ENCODE data around the gene DYNC1I2. TPM values are rescaled to one million over a fixed set of nuclear protein-coding genes. Genes with fewer than 3 reads are reported as not detected.

The DYNC1I2 gene
- polyA plus RNA-seq, 3 donors = 30.8 to 39.1 (median 32.2) TPM

GRCh38 chr2:171671867-171672266 lies 15.4 kb upstream of the DYNC1I2 start:
- no peak overlapping the region for H3K4me3 ChIP-seq (replicated peaks in 1 of 3; ENCODE audit: low read depth in 2 of 3, low read length in 3 of 3)
- no peaks in the 10 kb centered on the region for H3K79me2 ChIP-seq (ENCODE audit: insufficient read depth, low read length)
- no peak overlapping the region for H3K9ac ChIP-seq (ENCODE audit: insufficient read depth, low read length, poor library complexity, severe bottlenecking)
- no peaks in the 10 kb centered on the region for H3K36me3 ChIP-seq (replicated peaks in 1 of 2; ENCODE audit: control insufficient read depth in 1 of 2, insufficient read depth in 2 of 2, low read length in 2 of 2)
- no peak for DNase-seq
- H3K9me3 ChIP-seq (replicated peaks in 1 of 2; ENCODE audit: control insufficient read depth in 1 of 2, insufficient read depth in 1 of 2, low read length in 2 of 2) = no peaks in the 10 kb centered on the region
- H3K4me1 Mint-ChIP-seq = peaks cover 6% of the 10 kb centered on the region
- H4K20me1 ChIP-seq (ENCODE audit: insufficient read depth, low read length) = no peaks in the 10 kb centered on the region
- no peak overlapping the region for H3K4me3 Mint-ChIP-seq
- H3K27me3 ChIP-seq (ENCODE audit: control insufficient read depth in 2 of 2, insufficient read depth in 2 of 2, low read length in 2 of 2) = no peaks in the 10 kb centered on the region
- TF ChIP-seq, protein P1, sequence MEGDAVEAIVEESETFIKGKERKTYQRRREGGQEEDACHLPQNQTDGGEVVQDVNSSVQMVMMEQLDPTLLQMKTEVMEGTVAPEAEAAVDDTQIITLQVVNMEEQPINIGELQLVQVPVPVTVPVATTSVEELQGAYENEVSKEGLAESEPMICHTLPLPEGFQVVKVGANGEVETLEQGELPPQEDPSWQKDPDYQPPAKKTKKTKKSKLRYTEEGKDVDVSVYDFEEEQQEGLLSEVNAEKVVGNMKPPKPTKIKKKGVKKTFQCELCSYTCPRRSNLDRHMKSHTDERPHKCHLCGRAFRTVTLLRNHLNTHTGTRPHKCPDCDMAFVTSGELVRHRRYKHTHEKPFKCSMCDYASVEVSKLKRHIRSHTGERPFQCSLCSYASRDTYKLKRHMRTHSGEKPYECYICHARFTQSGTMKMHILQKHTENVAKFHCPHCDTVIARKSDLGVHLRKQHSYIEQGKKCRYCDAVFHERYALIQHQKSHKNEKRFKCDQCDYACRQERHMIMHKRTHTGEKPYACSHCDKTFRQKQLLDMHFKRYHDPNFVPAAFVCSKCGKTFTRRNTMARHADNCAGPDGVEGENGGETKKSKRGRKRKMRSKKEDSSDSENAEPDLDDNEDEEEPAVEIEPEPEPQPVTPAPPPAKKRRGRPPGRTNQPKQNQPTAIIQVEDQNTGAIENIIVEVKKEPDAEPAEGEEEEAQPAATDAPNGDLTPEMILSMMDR (IDR thresholded peaks at IDR 0.05) = no peak
- H3K4me1 ChIP-seq (ENCODE audit: control insufficient read depth in 1 of 2, insufficient read depth in 2 of 2, low read length in 2 of 2) = no peaks in the 10 kb centered on the region
- no peak overlapping the region for H3K4me2 ChIP-seq (replicated peaks; ENCODE audit: extremely low read depth, low read length, poor library complexity, severe bottlenecking)
- 93% methylated on average over 6 of the region's 7 CpGs for WGBS (ENCODE audit: insufficient coverage)
- peak overlapping the region in 2 of 7 donors; percentile 2 to 50 for H3K27ac Mint-ChIP-seq
- peaks cover 1 to 4% (median 2%) of the 10 kb centered on the region in 3 donors for H3K27me3 Mint-ChIP-seq (ENCODE audit: low read depth in 3 of 3)
- H2AFZ ChIP-seq (ENCODE audit: insufficient read depth, low read depth, low read length, poor library complexity, severe bottlenecking) = no peak overlapping the region
- no peaks in the 10 kb centered on the region for H3K9me3 Mint-ChIP-seq
- no peaks in the 10 kb centered on the region for H3K36me3 Mint-ChIP-seq
- H3K27ac ChIP-seq (ENCODE audit: low read depth in 1 of 2, low read length in 2 of 2) = no peak overlapping the region
- intact Hi-C loops (cut with micrococcal nuclease) = no loop called here

- WGBS (ENCODE audit: insufficient coverage) = no CpG with 5 or more reads among the region's 1 CpG
- TF ChIP-seq, protein P1 (IDR thresholded peaks at IDR 0.05) = no peak
- no peaks in the 10 kb centered on the region for H3K9me3 ChIP-seq (replicated peaks in 1 of 2; ENCODE audit: control insufficient read depth in 1 of 2, insufficient read depth in 1 of 2, low read length in 2 of 2)
- H3K4me2 ChIP-seq (replicated peaks; ENCODE audit: extremely low read depth, low read length, poor library complexity, severe bottlenecking) = no peak overlapping the region
- intact Hi-C loops (cut with micrococcal nuclease) = no loop called here
- Mint-ChIP-seq H3K9me3 (no peaks in the 10 kb centered on the region), H3K27ac (no peak overlapping the region), H3K4me1 (peaks cover 6% of the 10 kb centered on the region), H3K27me3 (ENCODE audit: low read depth in 3 of 3) (peaks cover 2% of the 10 kb centered on the region in 3 donors), H3K4me3 (no peak overlapping the region), H3K36me3 (no peaks in the 10 kb centered on the region)
- H3K9ac ChIP-seq (ENCODE audit: insufficient read depth, low read length, poor library complexity, severe bottlenecking) = no peak overlapping the region
- DNase-seq = no peak
- no peak overlapping the region for H3K27ac ChIP-seq (ENCODE audit: low read depth in 1 of 2, low read length in 2 of 2)
- no peaks in the 10 kb centered on the region for H3K36me3 ChIP-seq (replicated peaks in 1 of 2; ENCODE audit: control insufficient read depth in 1 of 2, insufficient read depth in 2 of 2, low read length in 2 of 2)
- no peaks in the 10 kb centered on the region for H3K79me2 ChIP-seq (ENCODE audit: insufficient read depth, low read length)
- no peaks in the 10 kb centered on the region for H4K20me1 ChIP-seq (ENCODE audit: insufficient read depth, low read length)
- no peaks in the 10 kb centered on the region for H3K4me1 ChIP-seq (ENCODE audit: control insufficient read depth in 1 of 2, insufficient read depth in 2 of 2, low read length in 2 of 2)
- H2AFZ ChIP-seq (ENCODE audit: insufficient read depth, low read depth, low read length, poor library complexity, severe bottlenecking) = no peak overlapping the region
- no peak overlapping the region for H3K4me3 ChIP-seq (replicated peaks in 1 of 3; ENCODE audit: low read depth in 2 of 3, low read length in 3 of 3)
- no peaks in the 10 kb centered on the region for H3K27me3 ChIP-seq (ENCODE audit: control insufficient read depth in 2 of 2, insufficient read depth in 2 of 2, low read length in 2 of 2)
These were observed 13.4 kb upstream of the DYNC1I2 start for GRCh38 chr2:171673905-171674304.

Data from CD14-positive monocyte (primary cell).